ENCODE results near the gene SDHAF4. TPM values are rescaled to one million over a fixed set of nuclear protein-coding genes. Genes with fewer than 3 reads are reported as not detected.

SDHAF4 gene
- total RNA-seq, 1 donor from 2014 or later: 17.7 TPM

GRCh38 chr6:70530023-70530422 is 36.7 kb upstream of the SDHAF4 start:
- H3K27me3 ChIP-seq (ENCODE audit: low read depth): no peaks in the 10 kb centered on the region
- no peaks in the 10 kb centered on the region for H3K4me1 ChIP-seq
- no peak overlapping the region for H3K27ac ChIP-seq (replicated peaks)
- H3K4me3 ChIP-seq: no peak overlapping the region
- intact Hi-C loops (cut with micrococcal nuclease): no loop called here
- no peak for TF ChIP-seq CTCF (IDR thresholded peaks at IDR 0.05; ENCODE audit: borderline replicate concordance)
- H3K36me3 ChIP-seq: peaks cover 51% of the 10 kb centered on the region
- no peaks in the 10 kb centered on the region for H3K9me3 ChIP-seq (replicated peaks)
- no peak for DNase-seq

- H3K9me3 ChIP-seq (replicated peaks): no peaks in the 10 kb centered on the region
- TF ChIP-seq CTCF (IDR thresholded peaks at IDR 0.05; ENCODE audit: borderline replicate concordance): no peak
- H3K27me3 ChIP-seq (ENCODE audit: low read depth): no peaks in the 10 kb centered on the region
- H3K27ac ChIP-seq (replicated peaks): no peak overlapping the region
- intact Hi-C loops (cut with micrococcal nuclease): no loop called here
- DNase-seq: no peak
- no peak overlapping the region for H3K4me3 ChIP-seq
- H3K4me1 ChIP-seq: no peaks in the 10 kb centered on the region
- H3K36me3 ChIP-seq: peaks cover 48% of the 10 kb centered on the region
Measured at GRCh38 chr6:70531133-70531532, 35.6 kb upstream of the SDHAF4 start.

GRCh38 chr6:70537266-70537665 is 29.5 kb upstream of the SDHAF4 start:
- Histone ChIP-seq H3K27me3 (ENCODE audit: low read depth) (no peaks in the 10 kb centered on the region), H3K4me3 (no peak overlapping the region), H3K9me3 (replicated peaks) (no peaks in the 10 kb centered on the region), H3K36me3 (peaks cover 57% of the 10 kb centered on the region), H3K27ac (replicated peaks) (no peak overlapping the region), H3K4me1 (no peaks in the 10 kb centered on the region)
- no peak for DNase-seq
- intact Hi-C loops (cut with micrococcal nuclease): no loop called here
- TF ChIP-seq CTCF (IDR thresholded peaks at IDR 0.05; ENCODE audit: borderline replicate concordance): no peak

GRCh38 chr6:70538376-70538775 is 28.4 kb upstream of the SDHAF4 start:
- no peak for DNase-seq
- H3K27me3 ChIP-seq (ENCODE audit: low read depth): no peaks in the 10 kb centered on the region
- H3K27ac ChIP-seq (replicated peaks): no peak overlapping the region
- H3K9me3 ChIP-seq (replicated peaks): no peaks in the 10 kb centered on the region
- H3K4me1 ChIP-seq: no peaks in the 10 kb centered on the region
- H3K36me3 ChIP-seq: peaks cover 46% of the 10 kb centered on the region
- TF ChIP-seq CTCF (IDR thresholded peaks at IDR 0.05; ENCODE audit: borderline replicate concordance): no peak
- no peak overlapping the region for H3K4me3 ChIP-seq
- intact Hi-C loops (cut with micrococcal nuclease): no loop called here

- intact Hi-C loops (cut with micrococcal nuclease): loop anchor here (10.0 kb wide), 1 partner anchor 137 kb away; no protein-coding TSS in a partner anchor
- Histone ChIP-seq H3K27me3 (ENCODE audit: low read depth) (no peaks in the 10 kb centered on the region), H3K36me3 (peaks cover 18% of the 10 kb centered on the region), H3K4me3 (no peak overlapping the region), H3K4me1 (peaks cover 8% of the 10 kb centered on the region), H3K9me3 (replicated peaks) (no peaks in the 10 kb centered on the region), H3K27ac (replicated peaks) (peak overlapping the region; percentile 4)
- DNase-seq: no peak
- TF ChIP-seq CTCF (IDR thresholded peaks at IDR 0.05; ENCODE audit: borderline replicate concordance): peak; percentile 61
Measured at GRCh38 chr6:70547313-70547712, 19.4 kb upstream of the SDHAF4 start.
